Astrocyte of the spinal cord (primary cell): ENCODE measurements around the gene DLG4.

Experiments
- DNase-seq: peaks from one replicate; pipeline ENCODE4 v3.0.0; 2011; ENCODE audit warnings: low read depth, low spot score
- H3K4me3 ChIP-seq: 2 replicates; pipeline ENCODE4 v1.5.1; 2011; ENCODE audit warnings: low read depth, mild to moderate bottlenecking, low read length, moderate library complexity
- CTCF ChIP-seq: IDR thresholded peaks from 2 replicates; pipeline ENCODE4 v1.5.1; 2012; ENCODE audit warnings: low read depth, mild to moderate bottlenecking, low read length, inconsistent platforms
- in situ Hi-C: cut with HindIII; loops from 2 replicates; pipeline ENCODE4 v1.10.0; 2017; ENCODE audit warnings: low sequenced_read_pairs

DLG4 gene

DNA sequence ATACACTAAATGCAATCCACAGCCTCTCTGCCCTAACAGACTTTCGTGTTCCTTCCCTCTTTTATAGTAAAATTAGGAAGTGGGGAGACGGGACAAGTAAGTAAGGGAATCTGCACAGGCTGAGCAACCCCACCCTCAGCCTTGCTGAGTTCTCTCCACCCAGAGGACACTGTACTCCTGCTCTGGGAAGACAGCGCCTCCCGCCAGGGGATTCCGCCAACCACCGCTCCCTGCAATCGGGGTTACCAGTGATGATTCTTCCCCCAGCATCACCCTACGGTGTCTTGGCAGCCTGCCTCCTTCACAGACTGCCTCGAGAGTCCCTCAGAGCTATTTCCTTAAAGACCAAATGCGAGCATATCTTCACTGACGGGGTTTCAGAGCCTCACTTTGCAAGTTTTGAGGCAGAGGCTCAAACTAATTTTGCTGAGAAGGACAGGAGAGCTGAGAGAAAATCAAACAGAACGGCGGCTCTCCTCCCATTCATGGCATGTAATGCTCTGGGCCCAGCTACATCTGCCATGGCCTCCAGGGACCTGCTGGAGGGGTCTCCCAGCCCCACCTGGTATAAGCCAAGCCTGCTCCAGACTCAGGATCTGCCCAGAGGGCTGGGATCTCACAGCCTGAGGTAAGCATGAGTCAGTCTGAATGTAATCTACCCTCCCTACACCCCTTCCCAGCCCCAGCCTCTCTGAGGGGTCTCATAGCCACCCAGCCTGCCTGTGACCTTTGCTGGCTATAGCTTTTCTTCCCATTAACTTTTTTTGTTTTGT is 82.3 kb downstream of the DLG4 start:
- no peak overlapping the region for H3K4me3 ChIP-seq
- in situ Hi-C loops, result no loop called here
- no peak for DNase-seq
- no peak for TF ChIP-seq CTCF
